ENCODE data around the gene TMEM239.
"Not testable (repeated sequence)": the region's sequence is repeated elsewhere in the genome, so short reads cannot be mapped to it uniquely, and the experiment has no call there.

Gene TMEM239
- 0 reads per million in 4 donors for total RNA-seq

DNA sequence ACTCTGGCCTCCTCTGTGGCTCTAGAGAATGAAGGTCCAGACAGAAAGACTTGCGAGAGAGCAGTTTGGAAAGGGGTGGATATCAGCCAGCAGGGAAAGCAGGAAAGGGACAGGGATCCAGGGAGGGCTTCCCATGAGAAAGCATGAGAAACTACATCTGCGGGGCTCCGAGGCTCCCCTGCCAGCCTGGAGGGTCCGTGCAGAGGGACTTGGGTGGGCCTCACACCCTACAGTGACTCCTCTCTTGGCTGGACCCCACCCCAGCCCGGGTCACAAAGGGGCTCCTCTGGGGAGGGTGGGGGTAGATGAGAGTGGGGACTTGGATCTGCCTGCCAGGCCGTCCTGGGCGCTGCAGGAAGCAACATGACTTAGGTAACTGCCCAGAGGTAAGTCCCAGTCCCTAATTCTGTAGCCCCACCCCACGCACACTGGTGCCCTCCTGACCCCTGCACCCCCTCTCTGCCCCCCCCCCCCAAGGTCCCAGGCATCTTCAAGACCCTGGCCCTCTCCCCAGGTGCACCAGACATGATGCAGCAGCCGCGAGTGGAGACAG is at the start of gene TMEM239:
TMEM239 (plus strand) TSS at position 335 of the 553 bp plus-strand sequence; CDS start at position 526, 191 bp downstream.
- DNase-seq: no peak

GRCh38 chr20:2767768-2768631 is 48.2 kb upstream of the TMEM239 start:
- DNase-seq: no peak

DNA sequence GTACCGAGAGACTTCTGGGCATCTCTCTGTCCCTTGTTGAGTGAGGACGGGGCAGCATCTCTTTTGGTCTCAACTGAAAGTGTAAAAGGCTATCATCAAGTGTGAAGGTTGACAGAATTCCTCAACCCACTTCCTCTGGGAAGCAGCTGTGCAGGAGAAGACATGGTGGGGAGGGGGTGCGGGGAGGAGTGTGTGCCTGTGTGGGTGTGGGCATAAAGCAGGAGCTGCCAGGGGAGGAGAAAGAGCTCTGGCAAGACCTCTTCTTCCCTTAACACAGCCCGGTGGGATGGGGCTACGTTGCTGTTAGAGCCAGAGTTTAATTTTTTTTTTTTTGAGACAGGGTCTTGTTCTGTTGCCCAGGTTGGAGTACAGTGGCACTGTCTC is 47.5 kb upstream of the TMEM239 start:
- DNase-seq: no peak

DNA sequence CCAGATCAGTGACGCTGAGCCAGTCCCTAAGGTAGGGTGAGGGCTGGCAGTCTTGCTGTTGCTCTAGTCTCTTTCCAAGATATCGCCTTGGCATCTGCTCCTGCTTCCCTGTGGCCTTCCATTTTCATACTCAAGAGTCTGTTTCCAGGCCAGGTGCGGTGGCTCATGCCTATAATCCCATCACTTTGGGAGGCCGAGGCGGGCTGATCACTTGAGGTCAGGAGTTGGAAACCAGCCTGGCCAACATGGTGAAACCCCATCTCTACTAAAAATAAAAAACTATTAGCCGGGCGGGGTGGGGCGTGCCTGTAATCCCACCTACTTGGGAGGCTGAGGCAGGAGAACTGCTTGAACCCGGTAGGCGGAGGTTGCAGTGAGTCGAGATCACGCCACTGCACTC is 46.1 kb upstream of the TMEM239 start:
- DNase-seq: not testable (repeated sequence)

DNA sequence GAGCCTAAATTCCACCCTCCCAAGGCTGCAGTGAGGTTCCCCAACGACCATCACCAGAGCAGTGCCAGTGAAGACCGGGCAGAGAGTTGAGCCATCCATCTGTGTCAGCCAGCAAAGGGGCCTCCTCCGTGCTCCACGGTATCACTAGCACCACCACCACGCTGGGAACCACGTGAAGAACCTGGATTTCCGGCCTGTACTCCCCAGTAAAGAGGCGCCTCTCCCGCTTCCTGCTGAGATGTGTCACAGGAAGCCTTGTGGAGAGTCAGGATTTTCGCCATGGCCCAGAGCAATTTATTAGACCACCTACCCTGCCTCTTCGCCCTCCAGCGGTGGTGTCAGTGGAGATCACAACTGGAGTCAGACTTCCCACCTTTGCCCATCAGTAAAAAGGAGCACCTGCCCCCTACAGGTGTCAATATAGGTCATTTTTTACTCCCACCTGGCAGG is 44.5 kb upstream of the TMEM239 start:
- no peak for DNase-seq

DNA sequence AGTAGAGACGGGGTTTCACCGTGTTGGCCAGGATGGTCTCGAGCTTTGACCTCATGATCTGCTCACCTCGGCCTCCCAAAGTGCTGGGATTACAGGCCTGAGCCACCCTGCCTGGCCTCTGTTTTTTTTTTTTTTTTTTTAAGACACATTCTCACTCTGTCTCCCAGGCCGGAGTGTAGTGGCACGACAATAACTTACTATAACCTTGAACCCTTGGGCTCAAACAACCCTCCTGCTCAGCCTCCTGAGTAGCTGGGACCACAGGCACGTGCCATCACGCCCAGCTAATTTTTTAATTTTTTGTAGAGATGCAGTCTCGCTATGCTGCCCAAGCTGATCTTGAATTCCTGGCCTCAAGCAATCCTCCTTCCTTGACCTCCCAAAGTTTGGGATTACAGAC is 42.4 kb upstream of the TMEM239 start:
- DNase-seq: no peak

- DNase-seq: no peak
These were observed 41.0 kb upstream of the TMEM239 start for GRCh38 chr20:2775139-2775538.

- DNase-seq: no peak
These were observed 37.4 kb upstream of the TMEM239 start for GRCh38 chr20:2778602-2779321.

DNA sequence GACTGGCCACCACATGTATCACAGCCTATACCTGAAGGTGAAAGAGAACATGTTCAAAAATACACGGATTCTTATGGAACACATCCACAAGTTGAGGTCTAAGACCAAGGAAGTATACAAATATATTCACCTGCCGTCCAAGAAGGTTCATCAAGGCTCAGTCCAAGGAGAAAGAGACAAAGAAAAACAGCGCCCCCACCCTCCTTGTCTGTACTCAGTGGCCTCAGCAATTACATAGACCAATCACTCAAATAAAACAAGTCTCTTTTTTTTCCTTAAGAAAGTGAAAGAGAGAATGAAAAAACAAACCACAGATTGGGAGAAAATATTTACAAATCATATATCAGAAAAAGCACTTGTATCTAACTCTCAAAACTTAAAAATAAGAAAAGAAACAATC is 35.2 kb upstream of the TMEM239 start:
- DNase-seq: no peak

DNA sequence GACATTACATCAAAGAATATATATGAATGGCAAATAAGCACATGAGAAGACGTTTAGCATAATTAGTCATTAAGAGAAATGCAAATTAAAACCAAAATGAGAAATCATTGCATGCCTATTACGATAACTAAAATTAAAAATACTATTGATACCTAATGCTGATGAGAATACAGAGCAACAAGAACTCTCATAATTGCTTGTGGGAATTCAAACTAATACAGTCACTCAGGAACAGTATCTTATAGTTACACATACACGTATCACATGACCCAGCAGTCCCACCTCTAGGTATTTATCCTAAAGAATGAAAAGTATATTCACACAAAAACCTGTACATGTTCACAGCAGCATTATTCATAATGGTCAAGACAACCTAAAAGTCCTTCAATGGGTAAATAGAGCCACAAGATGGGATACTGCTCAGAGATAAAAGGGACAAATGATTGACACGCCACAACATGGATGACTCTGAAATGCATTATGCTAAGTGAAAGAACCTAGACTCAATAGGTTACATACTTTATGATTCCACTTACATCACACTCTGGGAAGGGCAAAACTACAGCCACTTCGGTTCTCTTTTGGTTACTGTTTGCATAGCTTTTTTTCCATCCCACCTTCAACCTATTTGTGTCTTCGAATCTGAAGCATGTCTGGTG is 32.1 kb upstream of the TMEM239 start:
- DNase-seq: no peak

DNA sequence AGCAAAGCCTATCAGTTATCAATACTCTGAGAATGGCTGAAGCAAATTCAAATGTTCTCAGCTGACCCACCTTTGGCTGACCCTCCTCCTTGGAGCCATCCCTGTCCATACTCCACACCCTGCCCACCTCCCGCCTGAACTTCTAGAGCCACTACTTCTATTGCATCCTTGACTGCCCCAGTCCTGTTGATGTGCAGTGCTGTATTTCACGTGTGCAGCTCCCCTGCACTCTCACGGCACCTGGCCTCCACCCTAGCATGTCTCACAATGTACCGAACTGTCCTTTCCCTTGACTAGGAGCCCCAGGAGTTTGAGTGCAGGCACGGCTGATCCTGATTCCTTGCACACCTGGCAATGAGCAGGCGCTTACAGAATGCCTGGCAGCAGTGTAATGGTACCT is 22.7 kb upstream of the TMEM239 start:
- no peak for DNase-seq

DNA sequence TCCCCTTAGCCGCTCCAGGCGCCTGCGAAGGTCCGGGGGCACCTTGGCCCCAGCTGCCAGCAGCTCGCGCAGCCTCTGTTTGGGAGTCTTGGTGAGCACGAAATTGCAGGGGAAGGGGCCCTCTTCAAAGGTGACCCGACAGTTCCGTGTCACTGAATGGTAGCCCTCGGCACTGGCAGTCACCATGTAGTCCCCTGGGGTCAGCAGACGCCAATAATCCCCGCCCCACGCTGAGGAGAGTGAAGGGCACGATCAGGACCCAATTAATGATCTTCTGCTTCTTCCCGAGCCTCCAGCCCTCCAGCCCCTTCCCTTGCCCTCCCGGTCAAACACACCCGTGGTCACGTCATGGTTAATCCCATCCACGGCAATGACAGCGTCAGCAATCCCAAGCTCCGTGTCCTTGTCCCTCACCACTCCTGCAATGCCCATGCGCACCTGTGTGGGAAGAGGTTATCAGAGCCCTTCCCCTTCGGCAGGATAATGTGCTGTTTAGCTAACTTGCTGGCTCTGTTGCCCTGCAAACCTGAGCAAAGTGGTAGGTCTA is 21.9 kb upstream of the TMEM239 start:
- no peak for DNase-seq

DNA sequence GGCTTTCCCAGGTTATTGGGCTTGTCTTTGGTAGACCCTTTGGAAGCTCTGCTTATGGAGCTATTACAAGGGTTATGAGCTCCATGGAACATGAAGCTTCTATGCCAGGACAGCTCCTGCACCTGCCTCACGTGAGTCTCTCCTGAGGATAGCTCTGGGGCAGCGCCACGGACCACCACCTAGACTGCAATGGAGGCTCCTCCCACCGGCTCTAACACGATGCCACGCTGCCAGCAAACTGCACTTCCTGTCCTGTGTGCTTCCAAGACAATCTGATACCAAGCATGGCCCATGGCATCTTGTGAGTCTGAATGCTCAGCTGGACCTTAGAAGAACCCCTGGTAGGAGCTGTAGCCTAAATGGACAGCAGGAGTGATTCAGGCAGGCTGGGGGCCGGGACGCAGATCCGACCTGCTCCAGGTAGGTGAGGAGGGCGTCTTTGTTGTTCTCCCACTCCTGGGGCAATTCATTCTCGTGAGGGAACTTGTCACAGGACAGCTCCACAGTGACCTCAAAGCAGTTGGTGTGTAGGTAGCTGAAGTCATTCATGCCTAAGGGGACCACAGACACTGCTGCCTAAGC is 21.2 kb upstream of the TMEM239 start:
- no peak for DNase-seq

GRCh38 chr20:2795451-2795850 is 20.7 kb upstream of the TMEM239 start:
- no peak for DNase-seq

DNA sequence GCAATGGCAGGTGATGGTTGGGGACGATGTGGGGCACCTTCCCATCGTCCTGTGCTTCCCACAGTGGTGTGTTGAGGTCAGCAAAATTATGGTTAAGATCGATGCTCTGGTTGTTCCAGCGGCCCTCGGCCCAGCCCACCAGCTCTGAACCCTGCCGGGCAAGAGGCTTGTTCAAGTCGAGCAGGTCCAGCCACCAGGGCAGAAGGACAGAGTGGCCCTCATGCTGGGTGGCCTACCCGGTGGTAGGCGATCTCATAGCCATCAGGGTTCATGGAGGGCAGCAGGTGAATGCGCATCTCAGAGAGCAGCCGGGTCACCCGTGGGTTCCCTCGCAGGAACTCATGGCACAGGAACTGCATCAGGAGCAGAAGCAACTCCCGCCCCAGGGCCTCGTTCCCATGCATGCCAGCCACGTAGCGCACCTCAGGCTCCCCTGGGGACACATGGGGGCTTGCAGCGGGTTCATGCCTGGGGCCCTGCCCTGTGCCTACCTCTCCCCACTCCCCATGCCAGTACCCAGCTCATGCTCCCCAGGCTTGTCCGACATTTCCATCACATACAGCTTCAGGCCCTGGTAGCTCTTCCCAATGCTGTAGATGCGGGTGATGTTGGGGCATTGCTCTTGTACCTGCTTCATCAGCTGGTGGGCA is 20.0 kb upstream of the TMEM239 start:
- no peak for DNase-seq

- DNase-seq: no peak
These were observed 18.8 kb upstream of the TMEM239 start for GRCh38 chr20:2797136-2797983.

DNA sequence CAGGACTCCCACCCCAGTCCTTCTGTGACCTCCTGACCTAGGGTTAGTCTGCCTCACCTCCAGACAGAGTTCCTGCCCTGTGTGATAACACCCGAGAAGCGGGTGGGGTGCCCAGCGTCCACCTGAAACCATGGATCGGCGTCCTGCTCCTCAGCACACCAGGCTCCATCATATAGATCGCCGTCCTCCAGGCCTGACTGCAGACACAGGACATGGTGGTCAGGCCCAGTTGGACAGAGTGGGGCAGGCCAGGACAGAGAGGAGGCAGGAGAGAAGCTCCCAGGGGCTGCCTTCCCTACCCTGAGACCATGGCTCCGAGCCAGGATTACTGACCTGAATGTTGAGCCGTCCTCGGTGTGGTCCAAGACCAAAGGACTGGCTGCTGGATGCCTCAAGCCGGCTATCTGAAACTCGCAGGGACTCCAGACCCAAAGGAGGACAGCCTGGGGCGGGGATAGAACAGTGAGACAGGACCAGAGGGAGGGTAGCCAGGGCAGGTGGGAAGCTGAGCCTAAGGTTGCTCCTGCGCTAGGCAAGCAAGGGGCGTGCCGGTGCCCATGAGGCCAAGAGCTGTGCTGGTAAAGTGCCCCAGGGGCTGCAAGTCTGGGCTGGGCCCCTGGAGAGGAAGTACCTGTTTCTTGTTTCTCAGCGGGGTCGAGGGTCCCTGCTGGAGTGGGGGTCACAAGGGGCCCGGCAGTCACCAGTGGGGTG is 17.9 kb upstream of the TMEM239 start:
- no peak for DNase-seq

DNA sequence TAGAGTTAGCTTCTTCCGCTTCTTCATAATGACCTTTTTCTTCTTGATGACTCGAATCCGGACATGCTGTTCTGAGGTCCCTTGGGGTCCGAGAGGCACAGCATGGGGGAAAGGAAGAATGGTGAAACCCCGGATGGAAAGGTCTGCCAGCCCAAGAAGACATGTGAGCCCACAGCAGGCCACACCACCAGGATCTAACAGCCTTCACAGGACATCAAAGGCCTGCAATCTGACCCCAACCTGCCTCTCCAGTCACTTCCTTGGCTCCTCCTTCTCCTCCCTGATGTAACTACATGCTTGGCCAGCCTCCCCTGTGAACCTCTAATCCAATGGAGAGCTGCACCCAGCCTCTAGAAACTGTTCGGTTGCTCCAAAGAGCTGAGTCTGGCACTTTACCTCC is 17.4 kb upstream of the TMEM239 start:
- DNase-seq: no peak

DNA sequence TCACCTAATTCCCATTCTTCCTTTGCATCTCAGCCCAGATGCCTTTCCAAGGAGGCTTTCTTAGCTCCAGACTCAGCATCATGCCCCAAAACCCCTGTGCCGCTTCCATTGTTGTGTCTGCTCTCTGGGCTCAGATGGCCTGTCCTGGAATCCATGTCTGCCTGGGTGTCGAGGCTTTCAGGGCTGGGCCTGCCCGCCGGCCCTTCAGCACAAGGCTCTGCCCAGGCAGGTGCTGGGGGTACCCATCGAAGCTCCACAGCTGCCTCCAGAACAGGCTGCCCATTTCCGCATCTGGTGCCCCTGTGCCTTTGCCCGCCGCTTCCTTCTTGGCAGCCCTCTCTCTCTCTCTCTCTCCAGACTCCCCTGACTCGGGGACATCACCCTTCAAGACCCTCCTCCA is 16.9 kb upstream of the TMEM239 start:
- no peak for DNase-seq
